ENCODE data around the gene PCDH9.
"Not testable (repeated sequence)": the region's sequence is repeated elsewhere in the genome, so short reads cannot be mapped to it uniquely, and the experiment has no call there.

Gene PCDH9

DNA sequence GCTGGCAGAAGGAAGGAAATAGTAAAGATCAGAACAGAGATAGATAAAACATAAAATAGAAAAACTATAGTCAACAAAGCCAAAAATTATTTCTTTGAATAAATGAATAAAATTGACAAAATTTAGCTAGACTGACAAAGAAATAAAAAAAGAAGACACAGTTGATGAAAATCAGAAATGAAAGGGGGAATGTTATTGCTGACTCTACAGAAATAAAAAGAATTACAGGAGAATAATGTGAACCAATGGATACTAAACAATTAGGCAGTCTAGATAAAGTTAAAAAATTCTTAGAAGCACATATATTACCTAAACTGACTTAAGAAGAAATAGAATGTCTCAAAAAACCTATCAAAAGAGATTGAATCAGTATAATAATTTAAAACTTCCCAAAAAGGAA lies 933.8 kb downstream of the PCDH9 start:
- DNase-seq (ENCODE audit: low read depth, low spot score), result no peak
- Histone ChIP-seq H3K9ac (ENCODE audit: insufficient read length, low read depth) (no peak overlapping the region), H3K4me3 (ENCODE audit: insufficient read length, low read depth) (no peak overlapping the region), H3K27me3 (ENCODE audit: insufficient read depth, insufficient read length) (no peaks in the 10 kb centered on the region), H3K36me3 (ENCODE audit: insufficient read depth, insufficient read length, low read length) (no peaks in the 10 kb centered on the region), H3K4me1 (ENCODE audit: insufficient read depth, insufficient read length) (no peaks in the 10 kb centered on the region), H3K9me3 (ENCODE audit: insufficient read depth, low read length) (no peaks in the 10 kb centered on the region)
- TF ChIP-seq YY1 (IDR thresholded peaks at IDR 0.05; ENCODE audit: insufficient read depth, insufficient read length), result no peak
- TF ChIP-seq ZNF274 (IDR thresholded peaks at IDR 0.05; ENCODE audit: low read depth, low read length), result no peak
- no peak for TF ChIP-seq SUZ12 (IDR thresholded peaks at IDR 0.05; ENCODE audit: extremely low read depth, insufficient read depth, insufficient read length)

DNA sequence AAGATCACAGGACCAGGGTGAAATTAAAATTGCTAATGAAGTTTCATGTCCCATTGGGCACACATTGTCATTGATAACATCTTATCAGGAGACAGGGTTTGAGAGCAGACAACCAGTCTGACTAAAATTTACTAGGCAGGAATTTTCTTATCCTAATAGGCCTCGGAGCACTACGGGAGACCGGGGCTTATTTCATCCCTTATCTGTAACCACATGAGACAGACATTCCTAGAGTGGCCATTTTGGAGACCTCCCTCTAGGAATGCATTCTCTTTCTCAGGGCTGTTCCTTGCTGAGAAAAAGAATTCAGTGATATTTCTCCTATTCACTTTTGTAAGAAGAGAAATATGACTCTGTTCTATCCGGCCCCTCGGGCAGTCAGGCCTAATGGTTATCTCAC lies 943.3 kb downstream of the PCDH9 start:
- not testable (repeated sequence) for H3K9ac ChIP-seq (ENCODE audit: insufficient read length, low read depth); H3K36me3 ChIP-seq (ENCODE audit: insufficient read depth, insufficient read length, low read length); H3K27me3 ChIP-seq (ENCODE audit: insufficient read depth, insufficient read length); H3K4me1 ChIP-seq (ENCODE audit: insufficient read depth, insufficient read length); H3K9me3 ChIP-seq (ENCODE audit: insufficient read depth, low read length); H3K4me3 ChIP-seq (ENCODE audit: insufficient read length, low read depth); DNase-seq (ENCODE audit: low read depth, low spot score)

DNA sequence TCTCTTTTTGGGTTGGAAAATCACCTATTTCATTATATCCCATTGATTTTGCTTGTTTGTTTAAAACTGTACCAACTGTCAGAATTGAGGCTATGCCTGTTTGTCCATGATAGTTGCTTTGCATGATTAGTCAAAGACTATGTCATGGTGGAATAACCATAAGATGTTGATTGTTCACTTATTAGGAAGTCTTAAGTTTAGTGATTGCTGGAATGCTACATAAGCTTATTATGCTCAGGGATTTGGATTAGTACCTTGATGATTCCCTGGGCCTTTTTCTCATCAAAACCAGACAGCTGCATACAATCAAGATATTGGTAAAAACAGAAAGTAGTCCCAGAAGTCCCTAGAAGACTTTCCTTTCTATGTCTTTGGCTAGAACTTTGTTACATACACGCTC lies 954.7 kb downstream of the PCDH9 start:
- Histone ChIP-seq H3K9me3 (ENCODE audit: insufficient read depth, low read length) (no peaks in the 10 kb centered on the region), H3K4me1 (ENCODE audit: insufficient read depth, insufficient read length) (no peaks in the 10 kb centered on the region), H3K36me3 (ENCODE audit: insufficient read depth, insufficient read length, low read length) (no peaks in the 10 kb centered on the region), H3K9ac (ENCODE audit: insufficient read length, low read depth) (no peak overlapping the region), H3K27me3 (ENCODE audit: insufficient read depth, insufficient read length) (no peaks in the 10 kb centered on the region), H3K4me3 (ENCODE audit: insufficient read length, low read depth) (no peak overlapping the region)
- no peak for TF ChIP-seq SUZ12 (IDR thresholded peaks at IDR 0.05; ENCODE audit: extremely low read depth, insufficient read depth, insufficient read length)
- TF ChIP-seq ZNF274 (IDR thresholded peaks at IDR 0.05; ENCODE audit: low read depth, low read length), result no peak
- no peak for TF ChIP-seq YY1 (IDR thresholded peaks at IDR 0.05; ENCODE audit: insufficient read depth, insufficient read length)
- DNase-seq (ENCODE audit: low read depth, low spot score), result no peak

DNA sequence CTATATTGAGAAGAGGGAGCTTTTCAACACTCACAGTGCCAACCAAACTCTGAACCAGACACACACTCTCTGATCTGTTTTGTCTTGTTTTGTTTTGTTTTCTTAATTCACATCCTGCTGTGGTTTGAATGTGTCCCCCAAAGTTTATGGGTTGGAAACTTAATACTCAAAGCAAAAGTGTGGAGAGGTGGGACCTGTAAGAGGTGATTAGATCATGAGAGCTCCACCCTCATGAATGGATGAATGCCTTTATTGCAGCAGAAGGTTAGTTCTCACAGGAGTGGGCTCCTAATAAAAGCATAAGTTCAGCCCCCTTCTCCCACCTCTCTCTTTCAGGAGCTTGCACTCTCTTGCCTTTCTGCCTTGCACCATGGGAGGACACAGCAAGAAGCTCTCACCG lies 957.1 kb downstream of the PCDH9 start:
- DNase-seq (ENCODE audit: low read depth, low spot score), result no peak
- Histone ChIP-seq H3K36me3 (ENCODE audit: insufficient read depth, insufficient read length, low read length) (no peaks in the 10 kb centered on the region), H3K4me3 (ENCODE audit: insufficient read length, low read depth) (no peak overlapping the region), H3K4me1 (ENCODE audit: insufficient read depth, insufficient read length) (no peaks in the 10 kb centered on the region), H3K9me3 (ENCODE audit: insufficient read depth, low read length) (no peaks in the 10 kb centered on the region), H3K27me3 (ENCODE audit: insufficient read depth, insufficient read length) (no peaks in the 10 kb centered on the region), H3K9ac (ENCODE audit: insufficient read length, low read depth) (no peak overlapping the region)
- TF ChIP-seq ZNF274 (IDR thresholded peaks at IDR 0.05; ENCODE audit: low read depth, low read length) (no peak), YY1 (IDR thresholded peaks at IDR 0.05; ENCODE audit: insufficient read depth, insufficient read length) (no peak), SUZ12 (IDR thresholded peaks at IDR 0.05; ENCODE audit: extremely low read depth, insufficient read depth, insufficient read length) (no peak)

DNA sequence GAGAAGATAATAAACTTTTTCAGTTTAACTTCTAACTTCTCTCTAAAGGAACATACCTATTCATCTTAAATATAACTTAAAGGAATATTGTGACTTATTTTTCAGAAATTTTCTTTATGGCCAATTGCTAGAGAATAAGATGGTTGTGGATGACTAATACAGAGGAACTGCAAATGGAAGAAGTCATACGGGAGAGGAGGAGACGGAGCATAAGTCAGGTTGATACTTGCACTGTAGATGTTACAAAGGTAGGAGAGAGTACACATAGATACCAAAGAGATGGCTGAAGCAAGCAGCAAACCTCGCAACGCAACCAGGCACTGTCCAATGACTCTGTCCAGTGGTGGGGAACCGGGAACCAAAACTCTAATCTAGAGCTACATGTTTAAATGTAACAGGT lies 963.4 kb downstream of the PCDH9 start:
- H3K9me3 ChIP-seq (ENCODE audit: insufficient read depth, low read length), result no peaks in the 10 kb centered on the region
- no peak for DNase-seq (ENCODE audit: low read depth, low spot score)
- H3K4me3 ChIP-seq (ENCODE audit: insufficient read length, low read depth), result no peak overlapping the region
- no peaks in the 10 kb centered on the region for H3K36me3 ChIP-seq (ENCODE audit: insufficient read depth, insufficient read length, low read length)
- H3K27me3 ChIP-seq (ENCODE audit: insufficient read depth, insufficient read length), result no peaks in the 10 kb centered on the region
- TF ChIP-seq SUZ12 (IDR thresholded peaks at IDR 0.05; ENCODE audit: extremely low read depth, insufficient read depth, insufficient read length) (no peak), ZNF274 (IDR thresholded peaks at IDR 0.05; ENCODE audit: low read depth, low read length) (no peak), YY1 (IDR thresholded peaks at IDR 0.05; ENCODE audit: insufficient read depth, insufficient read length) (no peak)
- H3K4me1 ChIP-seq (ENCODE audit: insufficient read depth, insufficient read length), result no peaks in the 10 kb centered on the region
- H3K9ac ChIP-seq (ENCODE audit: insufficient read length, low read depth), result no peak overlapping the region

DNA sequence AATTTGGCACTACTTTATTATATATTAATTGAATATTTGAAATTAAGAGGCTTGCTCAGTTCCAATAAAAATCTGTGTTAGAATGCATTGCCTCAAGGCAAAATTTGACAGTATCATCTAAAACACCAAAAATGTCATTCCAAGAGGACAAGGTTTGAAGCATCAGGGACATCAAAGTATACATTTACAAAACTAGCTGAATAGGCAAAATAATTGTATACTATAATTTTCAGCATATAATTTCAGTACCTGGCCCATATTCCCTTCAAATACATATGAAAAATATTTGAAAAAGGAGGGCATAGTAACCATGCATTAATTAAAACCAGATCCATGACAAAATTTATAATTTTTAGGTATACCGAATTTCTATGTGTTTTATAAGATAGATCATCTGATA lies 963.8 kb downstream of the PCDH9 start:
- Histone ChIP-seq H3K4me3 (ENCODE audit: insufficient read length, low read depth) (no peak overlapping the region), H3K4me1 (ENCODE audit: insufficient read depth, insufficient read length) (no peaks in the 10 kb centered on the region), H3K27me3 (ENCODE audit: insufficient read depth, insufficient read length) (no peaks in the 10 kb centered on the region), H3K9me3 (ENCODE audit: insufficient read depth, low read length) (no peaks in the 10 kb centered on the region), H3K36me3 (ENCODE audit: insufficient read depth, insufficient read length, low read length) (no peaks in the 10 kb centered on the region), H3K9ac (ENCODE audit: insufficient read length, low read depth) (no peak overlapping the region)
- DNase-seq (ENCODE audit: low read depth, low spot score), result no peak
- TF ChIP-seq SUZ12 (IDR thresholded peaks at IDR 0.05; ENCODE audit: extremely low read depth, insufficient read depth, insufficient read length), result no peak

- Histone ChIP-seq H3K4me3 (ENCODE audit: insufficient read length, low read depth) (no peak overlapping the region), H3K27me3 (ENCODE audit: insufficient read depth, insufficient read length) (no peaks in the 10 kb centered on the region), H3K36me3 (ENCODE audit: insufficient read depth, insufficient read length, low read length) (no peaks in the 10 kb centered on the region), H3K9me3 (ENCODE audit: insufficient read depth, low read length) (no peaks in the 10 kb centered on the region), H3K9ac (ENCODE audit: insufficient read length, low read depth) (no peak overlapping the region), H3K4me1 (ENCODE audit: insufficient read depth, insufficient read length) (no peaks in the 10 kb centered on the region)
- TF ChIP-seq YY1 (IDR thresholded peaks at IDR 0.05; ENCODE audit: insufficient read depth, insufficient read length) (no peak), ZNF274 (IDR thresholded peaks at IDR 0.05; ENCODE audit: low read depth, low read length) (no peak), SUZ12 (IDR thresholded peaks at IDR 0.05; ENCODE audit: extremely low read depth, insufficient read depth, insufficient read length) (no peak)
- no peak for DNase-seq (ENCODE audit: low read depth, low spot score)
Measured at GRCh38 chr13:66265371-66265770, 964.8 kb downstream of the PCDH9 start.

GRCh38 chr13:66264971-66265370 lies 965.2 kb downstream of the PCDH9 start:
- Histone ChIP-seq H3K27me3 (ENCODE audit: insufficient read depth, insufficient read length) (no peaks in the 10 kb centered on the region), H3K4me1 (ENCODE audit: insufficient read depth, insufficient read length) (no peaks in the 10 kb centered on the region), H3K9me3 (ENCODE audit: insufficient read depth, low read length) (no peaks in the 10 kb centered on the region), H3K4me3 (ENCODE audit: insufficient read length, low read depth) (no peak overlapping the region), H3K36me3 (ENCODE audit: insufficient read depth, insufficient read length, low read length) (no peaks in the 10 kb centered on the region), H3K9ac (ENCODE audit: insufficient read length, low read depth) (no peak overlapping the region)
- TF ChIP-seq SUZ12 (IDR thresholded peaks at IDR 0.05; ENCODE audit: extremely low read depth, insufficient read depth, insufficient read length) (no peak), YY1 (IDR thresholded peaks at IDR 0.05; ENCODE audit: insufficient read depth, insufficient read length) (no peak), ZNF274 (IDR thresholded peaks at IDR 0.05; ENCODE audit: low read depth, low read length) (no peak)
- no peak for DNase-seq (ENCODE audit: low read depth, low spot score)

Measured in NT2/D1 (cell line).